ENCODE results near the gene PPIL1.
"Not testable (repeated sequence)": the region's sequence is repeated elsewhere in the genome, so short reads cannot be mapped to it uniquely, and the experiment has no call there.

Gene PPIL1

GRCh38 chr6:36817176-36817817 is 57.3 kb downstream of the PPIL1 start:
- no peak for DNase-seq (ENCODE audit: low read depth in 4 of 4, low spot score in 1 of 4)

GRCh38 chr6:36815962-36816735 is 58.5 kb downstream of the PPIL1 start:
- no peak for DNase-seq (ENCODE audit: low read depth in 4 of 4, low spot score in 1 of 4)

- no peak for DNase-seq (ENCODE audit: low read depth in 4 of 4, low spot score in 1 of 4)
Observed at GRCh38 chr6:36814249-36814648, 60.4 kb downstream of the PPIL1 start.

GRCh38 chr6:36813526-36813925 is 61.1 kb downstream of the PPIL1 start:
- DNase-seq (ENCODE audit: low read depth in 4 of 4, low spot score in 1 of 4): no peak

DNA sequence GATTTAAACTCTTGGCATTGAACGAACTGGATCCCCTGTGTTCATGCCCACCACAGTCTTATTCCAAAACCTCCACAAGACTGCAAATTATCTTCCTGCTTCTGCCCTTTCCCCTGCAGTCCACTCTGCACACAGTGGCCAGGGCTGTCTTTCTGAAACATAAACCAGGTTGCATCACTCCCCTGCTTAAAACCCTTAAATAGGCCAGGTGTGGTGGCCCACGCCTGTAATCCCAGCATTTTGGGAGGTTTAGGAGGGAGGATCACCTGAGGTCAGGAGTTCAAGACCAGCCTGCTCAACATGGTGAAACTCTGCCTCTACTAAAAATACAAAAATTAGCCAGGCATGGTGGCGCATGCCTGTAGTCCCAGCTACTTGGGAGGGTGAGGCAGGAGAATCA is 61.6 kb downstream of the PPIL1 start:
- DNase-seq (ENCODE audit: low read depth in 4 of 4, low spot score in 1 of 4): not testable (repeated sequence)

DNA sequence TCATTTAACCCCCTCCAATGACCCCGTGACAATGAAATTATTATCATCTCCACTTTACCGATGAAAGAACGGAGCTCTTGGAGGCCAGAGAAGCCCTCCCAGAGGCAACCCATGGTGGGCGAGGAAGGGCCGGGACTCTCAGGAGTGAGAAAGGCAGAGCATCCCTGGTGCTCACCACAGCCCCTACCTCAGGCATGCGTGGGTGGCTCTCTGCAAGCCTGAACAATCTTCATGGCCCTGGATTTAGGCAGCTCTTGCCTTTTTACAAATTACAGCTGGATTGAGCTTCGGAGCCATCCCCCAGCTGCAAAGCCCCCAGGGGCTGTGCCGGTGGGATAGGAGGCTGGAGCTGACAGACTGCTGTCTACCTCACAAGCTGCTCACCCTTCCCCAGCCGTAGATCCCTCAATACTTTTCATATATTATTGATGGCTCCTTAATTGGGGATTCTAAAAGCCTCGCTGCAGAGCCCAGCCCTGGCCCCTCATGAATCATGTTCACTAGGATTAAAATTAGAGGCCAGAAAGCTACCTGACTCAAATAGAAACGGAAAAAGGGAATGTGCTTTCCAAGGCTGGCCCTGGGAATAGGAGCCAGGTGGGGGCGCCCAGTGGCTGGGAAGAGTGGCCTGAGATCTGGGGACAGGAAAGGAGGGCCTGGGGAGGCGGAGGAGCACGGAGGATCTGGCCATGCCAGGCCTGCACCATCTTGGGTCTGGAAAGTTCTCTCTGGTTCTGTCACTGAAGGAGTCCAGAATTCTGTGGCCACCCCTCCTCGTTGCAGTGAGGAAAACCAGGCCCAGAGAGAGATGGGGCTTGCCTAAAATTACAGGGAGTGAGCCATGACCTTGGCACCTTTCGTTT is 64.4 kb downstream of the PPIL1 start:
- no peak for DNase-seq (ENCODE audit: low read depth in 4 of 4, low spot score in 1 of 4)

- DNase-seq (ENCODE audit: low read depth in 4 of 4, low spot score in 1 of 4): no peak
Observed at GRCh38 chr6:36809156-36809555, 65.4 kb downstream of the PPIL1 start.

GRCh38 chr6:36808634-36809033 is 66.0 kb downstream of the PPIL1 start:
- DNase-seq (ENCODE audit: low read depth in 4 of 4, low spot score in 1 of 4): no peak

DNA sequence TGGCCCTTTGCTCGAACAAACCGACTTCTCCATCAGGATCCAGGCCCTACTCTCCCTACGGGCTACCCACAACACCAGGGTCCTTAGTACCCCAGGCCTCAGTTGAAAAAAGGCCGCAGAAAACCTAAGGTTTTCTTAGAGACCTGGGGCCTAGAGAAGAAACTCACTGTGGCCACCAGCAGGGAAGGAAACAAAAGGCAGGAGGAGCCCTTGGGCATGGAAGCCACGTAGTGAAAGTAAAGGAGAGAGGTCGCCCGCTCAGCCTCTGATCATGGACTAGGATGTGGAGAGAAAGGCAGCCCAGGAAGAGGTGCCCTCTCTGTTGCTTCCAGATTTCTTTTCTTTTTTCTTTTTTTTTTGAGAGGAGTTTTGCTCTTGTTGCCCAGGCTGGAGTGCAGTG is 66.9 kb downstream of the PPIL1 start:
- DNase-seq (ENCODE audit: low read depth in 4 of 4, low spot score in 1 of 4): no peak

DNA sequence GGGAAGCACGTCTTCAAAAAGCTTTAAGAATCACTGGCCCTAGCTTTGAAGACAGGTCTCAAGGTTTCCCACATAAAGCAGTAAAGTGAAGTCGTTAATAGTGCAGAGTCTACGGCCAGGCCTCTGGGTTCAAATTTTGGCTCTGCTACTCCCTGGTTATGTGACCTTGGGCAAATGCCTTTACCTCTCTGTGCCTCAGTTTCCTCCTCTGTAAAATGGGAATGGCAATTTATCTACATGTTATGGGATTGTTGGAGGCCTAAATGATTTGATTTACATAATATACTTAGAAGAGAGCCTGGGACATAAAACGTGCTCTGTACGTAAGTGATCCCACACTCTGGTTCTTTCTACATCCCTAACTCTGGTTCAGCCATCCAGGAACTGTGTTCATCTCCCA is 67.5 kb downstream of the PPIL1 start:
- DNase-seq (ENCODE audit: low read depth in 4 of 4, low spot score in 1 of 4): no peak

GRCh38 chr6:36805917-36806316 is 68.7 kb downstream of the PPIL1 start:
- DNase-seq (ENCODE audit: low read depth in 4 of 4, low spot score in 1 of 4): no peak

GRCh38 chr6:36805096-36805797 is 69.4 kb downstream of the PPIL1 start:
- DNase-seq (ENCODE audit: low read depth in 4 of 4, low spot score in 1 of 4): no peak
